Endothelial cell of umbilical vein (primary cell): ENCODE data around the gene DACT2. TPM values are rescaled to one million over a fixed set of nuclear protein-coding genes. Genes with fewer than 3 reads are reported as not detected.

Experiments
- BruUV-seq: library from RNA; stranded (reverse); fragments of 400-500 nt; replicated peaks from 2 replicates; lab custom pipeline; 2021; lab: Mats Ljungman, UMichigan
- CTCF ChIA-PET: fragments of 300-600, 350-600 bp; sonication (Branson Sonifier 250); formaldehyde crosslinking; loops from one replicate; lab custom pipeline; 2021; ENCODE audit warnings: antibody characterized with exemption, inconsistent platforms; lab: Charles Lee
- POLR2A ChIA-PET: fragments of 300-600, 350-600 bp; sonication (Branson Sonifier 250); formaldehyde crosslinking; loops from one replicate; lab custom pipeline; 2021; ENCODE audit warnings: antibody characterized with exemption, inconsistent platforms; lab: Charles Lee
- DNase-seq: peaks from one replicate; pipeline ENCODE4 v3.0.0-alpha.2; 2011; ENCODE audit warnings: low read depth, low spot score
- FAIRE-seq: peaks from 2 replicates; lab custom pipeline; 2011; peaks lifted over from hg19 to GRCh38; lab: Jason Lieb, UNC
- H2AFZ ChIP-seq: 2 replicates; pipeline ENCODE4 v1.6.0; 2012; ENCODE audit warnings: low read depth, low read length, control low read depth, inconsistent platforms
- H3K27ac ChIP-seq: 2 replicates; pipeline ENCODE4 v1.5.1; 2011; ENCODE audit warnings: low read depth, mild to moderate bottlenecking, control low read depth, low read length, moderate library complexity; ENCODE audit not compliant: insufficient read depth
- H3K27me3 ChIP-seq, 2 experiments: 2 replicates each; pipeline versions ENCODE4 v1.6.0 to v1.6.1; 2011; ENCODE audit warnings: low read length in 2 of 2, mixed read lengths in 1 of 2; ENCODE audit not compliant: control insufficient read depth in 2 of 2, insufficient read depth in 2 of 2
- H3K36me3 ChIP-seq, 2 experiments: 2 replicates in 1 of 2; 3 replicates in 1 of 2; pipeline ENCODE4 v1.5.1; 2011; ENCODE audit warnings: low read length in 2 of 2, mild to moderate bottlenecking in 1 of 2, moderate library complexity in 1 of 2; ENCODE audit not compliant: control insufficient read depth in 2 of 2, insufficient read depth in 2 of 2; ENCODE audit errors: extremely low read depth in 1 of 2
- H3K4me1 ChIP-seq: 3 replicates; pipeline ENCODE4 v1.5.1; 2011; ENCODE audit warnings: mild to moderate bottlenecking, low read length; ENCODE audit not compliant: control insufficient read depth, insufficient read depth; ENCODE audit errors: extremely low read depth
- H3K4me2 ChIP-seq: 2 replicates; pipeline ENCODE4 v1.6.1; 2011; ENCODE audit warnings: low read length, control low read depth, mixed read lengths; ENCODE audit not compliant: insufficient read depth
- H3K4me3 ChIP-seq, 3 experiments: fragments of 200-600 bp in 1 of 3; sonication (generic), shearing (Covaris generic) in 1 of 3; replicated peaks in 1 of 3; 2 replicates each; pipeline ENCODE4 v1.5.1; 2011 to 2016; ENCODE audit warnings: control low read depth in 3 of 3, low read length in 3 of 3, mild to moderate bottlenecking in 2 of 3, inconsistent platforms in 1 of 3, low read depth in 1 of 3, moderate library complexity in 1 of 3; ENCODE audit not compliant: insufficient read depth in 1 of 3
- H3K79me2 ChIP-seq: 2 replicates; pipeline ENCODE4 v1.6.0; 2012; ENCODE audit warnings: low read length, inconsistent platforms; ENCODE audit not compliant: control insufficient read depth, insufficient read depth
- H3K9ac ChIP-seq: replicated peaks from 2 replicates; pipeline ENCODE3; 2011; ENCODE audit warnings: low read length, control low read depth; ENCODE audit not compliant: insufficient read depth; ENCODE audit errors: extremely low read depth
- H3K9me1 ChIP-seq: replicated peaks from 3 replicates; pipeline ENCODE4 v1.6.0; 2011; ENCODE audit warnings: mild to moderate bottlenecking, low read length; ENCODE audit not compliant: control insufficient read depth, insufficient read depth; ENCODE audit errors: extremely low read depth
- H3K9me3 ChIP-seq: replicated peaks from 2 replicates; pipeline ENCODE4 v1.5.1; 2012; ENCODE audit warnings: low read length, inconsistent platforms; ENCODE audit not compliant: control insufficient read depth, insufficient read depth
- H4K20me1 ChIP-seq: replicated peaks from 2 replicates; pipeline ENCODE3; 2011; ENCODE audit warnings: mild to moderate bottlenecking, low read length; ENCODE audit not compliant: control insufficient read depth, insufficient read depth; ENCODE audit errors: extremely low read depth
- EZH2 ChIP-seq: IDR thresholded peaks from 2 replicates; pipeline ENCODE4 v1.6.1; 2012; ENCODE audit warnings: borderline replicate concordance, low read depth, mild to moderate bottlenecking, moderate library complexity, low read length, inconsistent platforms; ENCODE audit not compliant: severe bottlenecking
- FOS ChIP-seq: IDR thresholded peaks from 2 replicates; pipeline ENCODE4 v1.6.1; 2011; ENCODE audit warnings: mild to moderate bottlenecking, low read length, moderate library complexity, borderline replicate concordance; ENCODE audit not compliant: insufficient read depth
- GATA2 ChIP-seq: IDR thresholded peaks from 2 replicates; pipeline ENCODE4 v1.7.0; 2011; ENCODE audit warnings: low read depth, mild to moderate bottlenecking, moderate library complexity, mixed read lengths, low read length; ENCODE audit not compliant: insufficient read length, insufficient read depth
- JUN ChIP-seq: IDR thresholded peaks from 2 replicates; pipeline ENCODE4 v1.6.1; 2011; ENCODE audit warnings: borderline replicate concordance, low read depth; ENCODE audit not compliant: insufficient read length, insufficient read depth
- MAX ChIP-seq: IDR thresholded peaks from 2 replicates; pipeline ENCODE4 v1.6.1; 2011; ENCODE audit not compliant: insufficient read depth, insufficient read length
- MYC ChIP-seq: IDR thresholded peaks from one replicate; pipeline ENCODE4 v1.6.1; 2011; ENCODE audit warnings: mild to moderate bottlenecking, low read depth, low read length
- POLR2A ChIP-seq: IDR thresholded peaks from 2 replicates; pipeline ENCODE4 v1.6.1; 2012; ENCODE audit warnings: low read depth, mild to moderate bottlenecking, control low read depth, low read length
- POLR2AphosphoS5 ChIP-seq: IDR thresholded peaks from 2 replicates; pipeline ENCODE4 v1.6.1; 2012; ENCODE audit warnings: low read depth, mild to moderate bottlenecking, control low read depth, low read length, moderate library complexity; ENCODE audit not compliant: insufficient read depth
- dilution Hi-C: fragments of 300-500 bp; cut with MboI; formaldehyde crosslinking; loops from one replicate; pipeline ENCODE4 v1.15.0; 2019; ENCODE audit warnings: low sequenced_read_pairs; ENCODE audit not compliant: extremely low pct_ligation_motif_present
- intact Hi-C: fragments of 100-400 bp; cut with micrococcal nuclease; formaldehyde crosslinking; loops from one replicate; pipeline ENCODE4 v1.10.0; 2022
- polyA plus RNA-seq, 4 experiments: library from polyadenylated mRNA; depleted of rRNA in 3 of 4; stranded (reverse) in 3 of 4; unstranded in 1 of 4; fragments of >200 nt; gene quantifications; 2 replicates each; pipeline versions ENCODE4 v1.2.1 to v1.2.3, GENCODE V29; 2011 to 2012; ENCODE audit warnings: missing spikeins in 1 of 4
- total RNA-seq: library from RNA; stranded (reverse); gene quantifications from 2 replicates; pipeline ENCODE4 v1.2.3, GENCODE V29; 2021
- TF ChIP-seq, protein P1 (sequence below), 2 donors: IDR thresholded peaks; 1 replicate in 1 of 2; 2 replicates in 1 of 2; pipeline ENCODE4 v1.5.1; 2011; ENCODE audit warnings: low read length in 2 of 2, mild to moderate bottlenecking in 2 of 2, moderate library complexity in 2 of 2, control low read depth in 1 of 2, inconsistent platforms in 1 of 2, low read depth in 1 of 2; ENCODE audit not compliant: insufficient read depth in 1 of 2; ENCODE audit errors: extremely low read depth in 1 of 2

Gene DACT2
- total and polyA plus RNA-seq, 2 donors (not counting 3 experiments of a cell fraction or from before 2014, with no cell fraction given), result not detected

GRCh38 chr6:168330403-168330802, 10.8 kb upstream of the DACT2 start:
- no peak overlapping the region for H3K27ac ChIP-seq
- DNase-seq, result no peak
- H3K27me3 ChIP-seq, result no peaks in the 10 kb centered on the region
- TF ChIP-seq POLR2A, result no peak
- TF ChIP-seq MYC, result no peak
- TF ChIP-seq POLR2AphosphoS5, result no peak
- TF ChIP-seq JUN, result no peak
- no peak for TF ChIP-seq EZH2
- no peak for TF ChIP-seq MAX
- TF ChIP-seq FOS, result no peak
- TF ChIP-seq GATA2, result no peak
- TF ChIP-seq, protein P1, sequence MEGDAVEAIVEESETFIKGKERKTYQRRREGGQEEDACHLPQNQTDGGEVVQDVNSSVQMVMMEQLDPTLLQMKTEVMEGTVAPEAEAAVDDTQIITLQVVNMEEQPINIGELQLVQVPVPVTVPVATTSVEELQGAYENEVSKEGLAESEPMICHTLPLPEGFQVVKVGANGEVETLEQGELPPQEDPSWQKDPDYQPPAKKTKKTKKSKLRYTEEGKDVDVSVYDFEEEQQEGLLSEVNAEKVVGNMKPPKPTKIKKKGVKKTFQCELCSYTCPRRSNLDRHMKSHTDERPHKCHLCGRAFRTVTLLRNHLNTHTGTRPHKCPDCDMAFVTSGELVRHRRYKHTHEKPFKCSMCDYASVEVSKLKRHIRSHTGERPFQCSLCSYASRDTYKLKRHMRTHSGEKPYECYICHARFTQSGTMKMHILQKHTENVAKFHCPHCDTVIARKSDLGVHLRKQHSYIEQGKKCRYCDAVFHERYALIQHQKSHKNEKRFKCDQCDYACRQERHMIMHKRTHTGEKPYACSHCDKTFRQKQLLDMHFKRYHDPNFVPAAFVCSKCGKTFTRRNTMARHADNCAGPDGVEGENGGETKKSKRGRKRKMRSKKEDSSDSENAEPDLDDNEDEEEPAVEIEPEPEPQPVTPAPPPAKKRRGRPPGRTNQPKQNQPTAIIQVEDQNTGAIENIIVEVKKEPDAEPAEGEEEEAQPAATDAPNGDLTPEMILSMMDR (IDR thresholded peaks at IDR 0.05; ENCODE audit: extremely low read depth in 1 of 2, insufficient read depth in 1 of 2, low read depth in 1 of 2, low read length in 2 of 2), result no peak
- no peaks in the 10 kb centered on the region for H3K9me3 ChIP-seq
- intact Hi-C loops, result no loop called here
- H4K20me1 ChIP-seq, result no peaks in the 10 kb centered on the region
- peaks cover 11% of the 10 kb centered on the region for H3K4me1 ChIP-seq
- no peaks in the 10 kb centered on the region for H3K9me1 ChIP-seq
- no peak overlapping the region for H3K4me2 ChIP-seq
- dilution Hi-C loops, result no loop called here
- POLR2A ChIA-PET, result no interaction called here
- BruUV-seq, result no TSS peak
- no peak overlapping the region for H2AFZ ChIP-seq
- CTCF ChIA-PET, result no interaction called here
- no peak for FAIRE-seq
- H3K9ac ChIP-seq, result no peak overlapping the region
- no peak overlapping the region for H3K4me3 ChIP-seq
- no peaks in the 10 kb centered on the region for H3K79me2 ChIP-seq
- no peaks in the 10 kb centered on the region for H3K36me3 ChIP-seq
